ENCODE data around the gene BTN3A1.

BTN3A1 gene

GRCh38 chr6:26421259-26422144, 19.4 kb downstream of the BTN3A1 start:
- Histone ChIP-seq H3K27me3 (ENCODE audit: insufficient read depth, insufficient read length) (no peaks in the 10 kb centered on the region), H3K9ac (ENCODE audit: insufficient read length, low read depth) (peak overlapping the region; percentile 80), H3K36me3 (ENCODE audit: insufficient read depth, insufficient read length, low read length) (peaks cover 20% of the 10 kb centered on the region), H3K9me3 (ENCODE audit: insufficient read depth, low read length) (peaks cover 22% of the 10 kb centered on the region), H3K4me1 (ENCODE audit: insufficient read depth, insufficient read length) (no peaks in the 10 kb centered on the region), H3K4me3 (ENCODE audit: insufficient read length, low read depth) (peak overlapping the region; percentile 75)
- peak; percentile 63 for DNase-seq (ENCODE audit: low read depth, low spot score)
- TF ChIP-seq YY1 (IDR thresholded peaks at IDR 0.05; ENCODE audit: insufficient read depth, insufficient read length): no peak
- no peak for TF ChIP-seq ZNF274 (IDR thresholded peaks at IDR 0.05; ENCODE audit: low read depth, low read length)
- TF ChIP-seq SUZ12 (IDR thresholded peaks at IDR 0.05; ENCODE audit: extremely low read depth, insufficient read depth, insufficient read length): no peak

GRCh38 chr6:26422329-26422728, 20.3 kb downstream of the BTN3A1 start:
- no peak for DNase-seq (ENCODE audit: low read depth, low spot score)
- H3K36me3 ChIP-seq (ENCODE audit: insufficient read depth, insufficient read length, low read length): peaks cover 27% of the 10 kb centered on the region
- no peak overlapping the region for H3K9ac ChIP-seq (ENCODE audit: insufficient read length, low read depth)
- H3K27me3 ChIP-seq (ENCODE audit: insufficient read depth, insufficient read length): no peaks in the 10 kb centered on the region
- H3K4me3 ChIP-seq (ENCODE audit: insufficient read length, low read depth): no peak overlapping the region
- H3K4me1 ChIP-seq (ENCODE audit: insufficient read depth, insufficient read length): no peaks in the 10 kb centered on the region
- H3K9me3 ChIP-seq (ENCODE audit: insufficient read depth, low read length): peaks cover 16% of the 10 kb centered on the region
- no peak for TF ChIP-seq SUZ12 (IDR thresholded peaks at IDR 0.05; ENCODE audit: extremely low read depth, insufficient read depth, insufficient read length)
- TF ChIP-seq ZNF274 (IDR thresholded peaks at IDR 0.05; ENCODE audit: low read depth, low read length): no peak
- no peak for TF ChIP-seq YY1 (IDR thresholded peaks at IDR 0.05; ENCODE audit: insufficient read depth, insufficient read length)

- no peaks in the 10 kb centered on the region for H3K9me3 ChIP-seq (ENCODE audit: insufficient read depth, low read length)
- no peak overlapping the region for H3K9ac ChIP-seq (ENCODE audit: insufficient read length, low read depth)
- peaks cover 58% of the 10 kb centered on the region for H3K36me3 ChIP-seq (ENCODE audit: insufficient read depth, insufficient read length, low read length)
- H3K4me3 ChIP-seq (ENCODE audit: insufficient read length, low read depth): no peak overlapping the region
- no peak for DNase-seq (ENCODE audit: low read depth, low spot score)
- H3K4me1 ChIP-seq (ENCODE audit: insufficient read depth, insufficient read length): no peaks in the 10 kb centered on the region
- H3K27me3 ChIP-seq (ENCODE audit: insufficient read depth, insufficient read length): no peaks in the 10 kb centered on the region
- TF ChIP-seq YY1 (IDR thresholded peaks at IDR 0.05; ENCODE audit: insufficient read depth, insufficient read length): no peak
- TF ChIP-seq ZNF274 (IDR thresholded peaks at IDR 0.05; ENCODE audit: low read depth, low read length): no peak
- no peak for TF ChIP-seq SUZ12 (IDR thresholded peaks at IDR 0.05; ENCODE audit: extremely low read depth, insufficient read depth, insufficient read length)
These were observed 24.8 kb downstream of the BTN3A1 start for GRCh38 chr6:26426691-26427450.

- Histone ChIP-seq H3K9ac (ENCODE audit: insufficient read length, low read depth) (no peak overlapping the region), H3K4me3 (ENCODE audit: insufficient read length, low read depth) (no peak overlapping the region), H3K27me3 (ENCODE audit: insufficient read depth, insufficient read length) (no peaks in the 10 kb centered on the region), H3K9me3 (ENCODE audit: insufficient read depth, low read length) (no peaks in the 10 kb centered on the region), H3K36me3 (ENCODE audit: insufficient read depth, insufficient read length, low read length) (peaks cover 59% of the 10 kb centered on the region), H3K4me1 (ENCODE audit: insufficient read depth, insufficient read length) (no peaks in the 10 kb centered on the region)
- DNase-seq (ENCODE audit: low read depth, low spot score): no peak
- no peak for TF ChIP-seq SUZ12 (IDR thresholded peaks at IDR 0.05; ENCODE audit: extremely low read depth, insufficient read depth, insufficient read length)
- no peak for TF ChIP-seq YY1 (IDR thresholded peaks at IDR 0.05; ENCODE audit: insufficient read depth, insufficient read length)
These were observed 25.4 kb downstream of the BTN3A1 start for GRCh38 chr6:26427451-26427809.

GRCh38 chr6:26428206-26428605, 26.1 kb downstream of the BTN3A1 start:
- Histone ChIP-seq H3K36me3 (ENCODE audit: insufficient read depth, insufficient read length, low read length) (peaks cover 51% of the 10 kb centered on the region), H3K27me3 (ENCODE audit: insufficient read depth, insufficient read length) (no peaks in the 10 kb centered on the region), H3K4me3 (ENCODE audit: insufficient read length, low read depth) (no peak overlapping the region), H3K9me3 (ENCODE audit: insufficient read depth, low read length) (no peaks in the 10 kb centered on the region), H3K4me1 (ENCODE audit: insufficient read depth, insufficient read length) (no peaks in the 10 kb centered on the region), H3K9ac (ENCODE audit: insufficient read length, low read depth) (no peak overlapping the region)
- no peak for DNase-seq (ENCODE audit: low read depth, low spot score)
- TF ChIP-seq YY1 (IDR thresholded peaks at IDR 0.05; ENCODE audit: insufficient read depth, insufficient read length): no peak

- no peak for DNase-seq (ENCODE audit: low read depth, low spot score)
- H3K36me3 ChIP-seq (ENCODE audit: insufficient read depth, insufficient read length, low read length): peaks cover 43% of the 10 kb centered on the region
- no peak for TF ChIP-seq YY1 (IDR thresholded peaks at IDR 0.05; ENCODE audit: insufficient read depth, insufficient read length)
- no peak for TF ChIP-seq ZNF274 (IDR thresholded peaks at IDR 0.05; ENCODE audit: low read depth, low read length)
- TF ChIP-seq SUZ12 (IDR thresholded peaks at IDR 0.05; ENCODE audit: extremely low read depth, insufficient read depth, insufficient read length): no peak
- no peak overlapping the region for H3K9ac ChIP-seq (ENCODE audit: insufficient read length, low read depth)
- H3K9me3 ChIP-seq (ENCODE audit: insufficient read depth, low read length): peaks cover 4% of the 10 kb centered on the region; the same call in 1 of the 2 replicates
- no peaks in the 10 kb centered on the region for H3K4me1 ChIP-seq (ENCODE audit: insufficient read depth, insufficient read length)
- H3K4me3 ChIP-seq (ENCODE audit: insufficient read length, low read depth): no peak overlapping the region
- H3K27me3 ChIP-seq (ENCODE audit: insufficient read depth, insufficient read length): no peaks in the 10 kb centered on the region
These were observed 28.7 kb downstream of the BTN3A1 start for GRCh38 chr6:26430787-26431186.

All from NT2/D1 (cell line).